Measurements from ENCODE around the gene MTA3. TPM values are rescaled to one million over a fixed set of nuclear protein-coding genes. Genes with fewer than 3 reads are reported as not detected.

The MTA3 gene
- 10 to 100 TPM; 22.8 to 23.6 TPM for total RNA-seq

GRCh38 chr2:42568401-42569115 lies at the start of gene MTA3:
TSS of gene MTA3 (plus strand) at chr2:42568632. CDS start at chr2:42568746, 114 bp downstream.
- H3K9me3 Mint-ChIP-seq (ENCODE audit: low read depth), result no peaks in the 10 kb centered on the region
- peak within 1 kb of the TSS; percentile 80 for H3K27ac Mint-ChIP-seq
- H3K27me3 Mint-ChIP-seq, result no peaks in the 10 kb centered on the region
- DNase-seq (peak; percentile 69), ATAC-seq (peak; percentile 89)
- peaks cover 10% of the 10 kb centered on the region for H3K36me3 Mint-ChIP-seq
- peak within 1 kb of the TSS; percentile 79 for H3K4me3 Mint-ChIP-seq
- CTCF ChIA-PET, result interaction anchor here (0.8 kb wide), 1 partner anchor 96 kb away, joined by 3 read pairs; no protein-coding TSS in a partner anchor
- H3K4me1 Mint-ChIP-seq, result peaks cover 15% of the 10 kb centered on the region

- ATAC-seq (no peak), DNase-seq (no peak)
- Mint-ChIP-seq H3K27me3 (no peaks in the 10 kb centered on the region), H3K4me3 (no peak overlapping the region), H3K27ac (no peak overlapping the region), H3K9me3 (ENCODE audit: low read depth) (no peaks in the 10 kb centered on the region), H3K4me1 (no peaks in the 10 kb centered on the region), H3K36me3 (no peaks in the 10 kb centered on the region)
- CTCF ChIA-PET, result no interaction called here
Observed at GRCh38 chr2:42519624-42520023, 48.8 kb upstream of the MTA3 start.

GRCh38 chr2:42522035-42522434 lies 46.4 kb upstream of the MTA3 start:
- Mint-ChIP-seq H3K27me3 (no peaks in the 10 kb centered on the region), H3K9me3 (ENCODE audit: low read depth) (no peaks in the 10 kb centered on the region), H3K4me3 (no peak overlapping the region), H3K4me1 (no peaks in the 10 kb centered on the region), H3K36me3 (no peaks in the 10 kb centered on the region), H3K27ac (no peak overlapping the region)
- no peak for DNase-seq
- CTCF ChIA-PET, result interaction anchor here (0.7 kb wide), 1 partner anchor 1131 kb away, joined by 3 read pairs; no protein-coding TSS in a partner anchor
- no peak for ATAC-seq

- H3K4me1 Mint-ChIP-seq, result no peaks in the 10 kb centered on the region
- H3K36me3 Mint-ChIP-seq, result no peaks in the 10 kb centered on the region
- H3K27ac Mint-ChIP-seq, result no peak overlapping the region
- CTCF ChIA-PET, result interaction anchor here (1.8 kb wide), 1 partner anchor 10 kb away, joined by 5 read pairs; no protein-coding TSS in a partner anchor
- H3K4me3 Mint-ChIP-seq, result no peak overlapping the region
- no peaks in the 10 kb centered on the region for H3K9me3 Mint-ChIP-seq (ENCODE audit: low read depth)
- ATAC-seq, result no peak
- no peaks in the 10 kb centered on the region for H3K27me3 Mint-ChIP-seq
- DNase-seq, result no peak
Observed at GRCh38 chr2:42523341-42523740, 45.1 kb upstream of the MTA3 start.

- H3K9me3 Mint-ChIP-seq (ENCODE audit: low read depth), result no peaks in the 10 kb centered on the region
- no peak overlapping the region for H3K4me3 Mint-ChIP-seq
- H3K36me3 Mint-ChIP-seq, result no peaks in the 10 kb centered on the region
- DNase-seq (no peak), ATAC-seq (no peak)
- H3K27ac Mint-ChIP-seq, result no peak overlapping the region
- H3K27me3 Mint-ChIP-seq, result no peaks in the 10 kb centered on the region
- H3K4me1 Mint-ChIP-seq, result no peaks in the 10 kb centered on the region
- CTCF ChIA-PET, result no interaction called here
Observed at GRCh38 chr2:42532397-42532796, 36.0 kb upstream of the MTA3 start.

- Mint-ChIP-seq H3K4me3 (no peak overlapping the region), H3K9me3 (ENCODE audit: low read depth) (peaks cover 4% of the 10 kb centered on the region), H3K27me3 (no peaks in the 10 kb centered on the region), H3K36me3 (peaks cover 2% of the 10 kb centered on the region), H3K4me1 (no peaks in the 10 kb centered on the region), H3K27ac (no peak overlapping the region)
- ATAC-seq (no peak), DNase-seq (no peak)
- CTCF ChIA-PET, result no interaction called here
Observed at GRCh38 chr2:42537493-42537892, 30.9 kb upstream of the MTA3 start.

GRCh38 chr2:42542871-42543270 lies 25.6 kb upstream of the MTA3 start:
- CTCF ChIA-PET, result no interaction called here
- H3K4me1 Mint-ChIP-seq, result no peaks in the 10 kb centered on the region
- ATAC-seq (no peak), DNase-seq (no peak)
- peaks cover 4% of the 10 kb centered on the region for H3K9me3 Mint-ChIP-seq (ENCODE audit: low read depth)
- H3K36me3 Mint-ChIP-seq, result no peaks in the 10 kb centered on the region
- H3K27ac Mint-ChIP-seq, result no peak overlapping the region
- no peaks in the 10 kb centered on the region for H3K27me3 Mint-ChIP-seq
- no peak overlapping the region for H3K4me3 Mint-ChIP-seq

- CTCF ChIA-PET, result no interaction called here
- DNase-seq (no peak), ATAC-seq (no peak)
- H3K27me3 Mint-ChIP-seq, result no peaks in the 10 kb centered on the region
- H3K27ac Mint-ChIP-seq, result no peak overlapping the region
- H3K4me3 Mint-ChIP-seq, result no peak overlapping the region
- H3K4me1 Mint-ChIP-seq, result no peaks in the 10 kb centered on the region
- H3K36me3 Mint-ChIP-seq, result no peaks in the 10 kb centered on the region
- no peaks in the 10 kb centered on the region for H3K9me3 Mint-ChIP-seq (ENCODE audit: low read depth)
Observed at GRCh38 chr2:42545023-42545721, 23.3 kb upstream of the MTA3 start.

- no peak for DNase-seq
- no peaks in the 10 kb centered on the region for H3K36me3 Mint-ChIP-seq
- no peak for ATAC-seq
- no peaks in the 10 kb centered on the region for H3K27me3 Mint-ChIP-seq
- H3K9me3 Mint-ChIP-seq (ENCODE audit: low read depth), result no peaks in the 10 kb centered on the region
- CTCF ChIA-PET, result no interaction called here
- no peak overlapping the region for H3K27ac Mint-ChIP-seq
- H3K4me1 Mint-ChIP-seq, result no peaks in the 10 kb centered on the region
- no peak overlapping the region for H3K4me3 Mint-ChIP-seq
Observed at GRCh38 chr2:42545841-42546390, 22.5 kb upstream of the MTA3 start.

- CTCF ChIA-PET, result no interaction called here
- no peaks in the 10 kb centered on the region for H3K36me3 Mint-ChIP-seq
- DNase-seq (no peak), ATAC-seq (no peak)
- no peaks in the 10 kb centered on the region for H3K9me3 Mint-ChIP-seq (ENCODE audit: low read depth)
- H3K4me3 Mint-ChIP-seq, result no peak overlapping the region
- no peaks in the 10 kb centered on the region for H3K4me1 Mint-ChIP-seq
- H3K27ac Mint-ChIP-seq, result no peak overlapping the region
- no peaks in the 10 kb centered on the region for H3K27me3 Mint-ChIP-seq
Observed at GRCh38 chr2:42547014-42547413, 21.4 kb upstream of the MTA3 start.

- no peaks in the 10 kb centered on the region for H3K36me3 Mint-ChIP-seq
- no peaks in the 10 kb centered on the region for H3K4me1 Mint-ChIP-seq
- ATAC-seq, result no peak
- no peak overlapping the region for H3K4me3 Mint-ChIP-seq
- CTCF ChIA-PET, result no interaction called here
- no peak for DNase-seq
- H3K9me3 Mint-ChIP-seq (ENCODE audit: low read depth), result no peaks in the 10 kb centered on the region
- no peaks in the 10 kb centered on the region for H3K27me3 Mint-ChIP-seq
- H3K27ac Mint-ChIP-seq, result no peak overlapping the region
Observed at GRCh38 chr2:42547446-42548295, 20.8 kb upstream of the MTA3 start.

GRCh38 chr2:42550870-42551269 lies 17.6 kb upstream of the MTA3 start:
- Mint-ChIP-seq H3K36me3 (no peaks in the 10 kb centered on the region), H3K27ac (no peak overlapping the region), H3K4me3 (no peak overlapping the region), H3K4me1 (no peaks in the 10 kb centered on the region), H3K9me3 (ENCODE audit: low read depth) (no peaks in the 10 kb centered on the region), H3K27me3 (no peaks in the 10 kb centered on the region)
- DNase-seq, result no peak
- no peak for ATAC-seq
- CTCF ChIA-PET, result interaction anchor here (1.3 kb wide), 1 partner anchor 57 kb away, joined by 3 read pairs; the partner anchor contains the start of gene KCNG3

- H3K27ac Mint-ChIP-seq, result no peak overlapping the region
- H3K27me3 Mint-ChIP-seq, result no peaks in the 10 kb centered on the region
- H3K9me3 Mint-ChIP-seq (ENCODE audit: low read depth), result no peaks in the 10 kb centered on the region
- no peaks in the 10 kb centered on the region for H3K36me3 Mint-ChIP-seq
- CTCF ChIA-PET, result no interaction called here
- no peaks in the 10 kb centered on the region for H3K4me1 Mint-ChIP-seq
- DNase-seq (no peak), ATAC-seq (no peak)
- no peak overlapping the region for H3K4me3 Mint-ChIP-seq
Observed at GRCh38 chr2:42554392-42554791, 14.0 kb upstream of the MTA3 start.
